GM21390 (cell line): ENCODE results near the gene PITPNM3.

Experiments used
- ATAC-seq: cut with Tn5 transposase; IDR thresholded peaks from one replicate; pipeline ENCODE4 v1.9.1; 2021; ENCODE audit not compliant: unreplicated experiment

PITPNM3 gene

DNA sequence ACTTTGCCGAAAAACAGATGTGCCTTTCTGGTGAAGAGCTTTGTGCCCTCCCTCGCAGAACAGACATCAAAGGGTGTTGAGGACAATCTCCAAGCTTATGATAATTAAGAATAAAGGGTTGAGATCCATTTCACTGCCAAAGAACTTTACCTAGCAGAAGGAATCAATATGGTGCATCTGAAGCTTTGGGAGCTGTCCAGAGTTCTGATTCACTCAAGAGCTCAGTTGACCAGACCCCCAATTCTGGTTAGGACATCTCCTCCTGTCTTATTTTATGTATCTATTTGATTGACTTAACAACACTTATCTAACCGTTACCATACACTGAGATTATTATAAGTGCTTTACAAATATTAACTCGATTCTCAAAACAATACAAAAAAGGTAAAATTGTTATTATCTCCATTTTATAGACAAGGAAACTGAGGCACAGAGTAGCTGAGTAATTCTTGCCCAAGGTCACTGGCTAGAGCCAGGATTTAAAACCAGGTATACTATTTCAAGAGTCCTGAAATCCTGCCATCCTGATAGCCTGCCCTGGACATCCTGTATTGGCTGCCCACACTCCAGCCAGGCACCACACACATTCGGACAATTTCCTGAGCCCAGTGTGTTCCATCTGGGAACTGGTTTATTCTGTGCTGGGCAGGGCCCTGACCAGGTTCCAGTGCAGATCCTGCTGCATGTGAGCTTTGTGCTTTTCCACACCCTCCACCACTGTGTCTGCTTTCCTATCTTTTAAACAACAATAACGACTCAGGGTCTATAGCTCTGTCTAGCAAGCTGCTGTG is 29.8 kb downstream of the PITPNM3 start:
- no peak for ATAC-seq

DNA sequence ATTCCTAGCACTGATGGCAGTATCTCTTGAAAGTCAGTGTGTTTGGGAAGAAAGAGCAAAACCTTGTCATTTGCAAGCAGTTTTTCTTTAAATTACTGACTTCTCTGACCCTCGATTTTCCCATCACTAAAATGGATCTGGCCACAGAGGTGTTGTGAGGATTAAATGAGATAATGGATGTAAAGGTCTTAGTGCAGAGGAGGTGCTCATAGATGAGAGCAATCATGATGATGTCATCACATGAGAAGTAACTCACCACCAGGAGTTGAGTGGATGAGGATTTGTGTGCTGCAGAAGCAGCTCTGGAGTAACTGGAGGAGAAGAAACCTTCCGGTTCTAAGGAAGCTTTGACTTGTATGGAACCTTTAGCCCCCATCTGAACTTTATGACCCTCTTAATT is 30.6 kb downstream of the PITPNM3 start:
- no peak for ATAC-seq

DNA sequence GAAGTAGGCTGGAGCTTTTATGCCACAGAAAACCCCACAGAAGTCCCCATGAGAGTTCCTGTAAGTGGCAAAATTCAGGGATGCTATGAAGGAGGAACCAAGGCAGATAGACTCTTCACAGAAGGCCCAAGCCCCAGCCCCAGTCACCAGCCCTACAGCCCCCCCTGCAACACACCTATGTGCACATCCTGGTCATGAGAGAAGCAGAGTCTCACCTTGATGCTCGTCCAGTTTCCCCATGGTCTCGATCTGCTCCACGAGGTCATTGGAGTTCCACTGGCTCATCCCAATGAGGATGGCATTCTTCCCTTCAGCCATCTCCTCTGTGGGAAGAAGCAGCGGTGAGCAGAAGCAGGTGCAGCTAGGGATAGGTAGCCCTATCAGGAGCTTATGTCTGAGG is 31.2 kb downstream of the PITPNM3 start:
- no peak for ATAC-seq

DNA sequence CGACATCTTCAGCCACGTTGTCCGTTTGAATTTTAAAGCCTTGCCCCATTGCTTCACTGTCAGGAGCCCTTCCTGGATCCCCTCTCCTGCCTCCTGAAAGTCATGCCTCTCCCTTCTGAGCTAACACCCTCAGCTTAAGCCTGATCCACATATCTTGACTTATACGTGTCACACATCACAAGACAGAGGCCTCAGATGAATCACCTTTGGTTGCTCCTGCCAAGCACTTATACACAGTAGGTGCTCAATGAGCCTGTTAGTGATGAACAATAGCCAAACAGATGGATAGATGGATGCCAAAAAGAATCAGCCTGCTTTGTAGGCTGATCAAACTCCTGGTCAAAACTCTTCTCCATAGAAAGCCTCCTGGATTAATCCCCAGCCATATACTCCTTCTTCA is 31.8 kb downstream of the PITPNM3 start:
- ATAC-seq: no peak

DNA sequence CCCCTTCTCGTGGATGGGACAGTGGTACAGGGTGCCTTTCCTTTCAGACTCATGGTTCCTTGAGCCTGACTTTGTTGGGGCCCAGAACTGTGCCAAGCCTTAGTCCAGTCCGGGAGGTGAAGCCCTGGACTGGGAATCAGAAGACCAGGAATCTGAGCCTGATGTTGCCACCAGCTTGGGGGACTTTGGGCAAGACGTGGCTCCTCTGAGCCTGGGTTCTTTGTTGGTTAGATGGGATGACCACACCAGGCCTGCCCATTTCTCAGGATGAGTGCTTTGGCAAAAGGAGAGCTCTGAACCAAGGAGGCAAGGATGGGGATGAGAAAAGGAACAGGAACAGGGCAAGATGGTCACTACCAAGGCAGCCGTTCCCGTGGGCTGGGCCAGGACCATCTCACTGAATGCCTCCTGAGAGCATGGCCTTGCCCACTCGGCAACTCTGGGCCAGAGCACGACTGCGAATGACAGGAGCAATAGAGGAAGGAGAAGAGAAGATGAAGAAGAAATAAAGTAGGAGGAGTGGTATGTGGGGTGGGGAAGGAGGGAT is 32.5 kb downstream of the PITPNM3 start:
- no peak for ATAC-seq

DNA sequence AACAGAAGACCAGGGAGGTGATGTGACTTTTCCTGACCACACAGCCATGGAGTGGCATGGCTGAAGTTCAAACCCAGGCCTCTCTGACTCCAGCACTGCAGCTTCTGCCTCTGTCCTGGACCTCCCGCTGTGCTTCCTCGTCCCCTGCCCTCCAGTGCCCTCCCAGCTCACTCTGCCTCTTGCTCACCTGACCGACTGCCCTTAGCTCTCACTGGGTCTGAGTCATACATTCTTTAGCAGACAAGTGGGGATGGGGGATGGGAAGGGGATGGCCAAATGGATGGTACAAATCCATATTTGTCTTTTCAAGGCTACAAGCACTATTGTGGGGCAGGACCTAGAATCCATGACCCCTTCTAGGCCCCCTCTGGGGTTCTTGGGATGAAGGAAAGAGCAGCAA is 33.0 kb downstream of the PITPNM3 start:
- no peak for ATAC-seq

DNA sequence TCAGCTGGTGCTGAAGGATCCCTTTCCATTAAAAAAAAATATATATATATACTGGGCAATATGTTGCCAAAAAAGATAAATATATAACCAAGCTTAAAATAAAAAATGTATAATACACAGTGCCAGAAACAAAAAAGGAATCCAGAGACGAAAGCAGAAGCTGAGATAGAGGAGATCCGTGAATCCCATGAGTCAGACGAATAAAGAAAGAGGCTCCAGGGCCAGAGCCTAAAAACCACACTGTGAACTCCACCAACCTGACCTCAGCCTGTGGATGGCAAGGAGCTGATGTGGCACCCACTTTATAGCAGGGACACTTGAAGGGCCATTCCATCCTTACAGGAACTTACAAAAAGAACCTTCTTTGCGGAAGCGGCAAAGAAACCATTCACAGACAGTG is 34.8 kb downstream of the PITPNM3 start:
- no peak for ATAC-seq

DNA sequence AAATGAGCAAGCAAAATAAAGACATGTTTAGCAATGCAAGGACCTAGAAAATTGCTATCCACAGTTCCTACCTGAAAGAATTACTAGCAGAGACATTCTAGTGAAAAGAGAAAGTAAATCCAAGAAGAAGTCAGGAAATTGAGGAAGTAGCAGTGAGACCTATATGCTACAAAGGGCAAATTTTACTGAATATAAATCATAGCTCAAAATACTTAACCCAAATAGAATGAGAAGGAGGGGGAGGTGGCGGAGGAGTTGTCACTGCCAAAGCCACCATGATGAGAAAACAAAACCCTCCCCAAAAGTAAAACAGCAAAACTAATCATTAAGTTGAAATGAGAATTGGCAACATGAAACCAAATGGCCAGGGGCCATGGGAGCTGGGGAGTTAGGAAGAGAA is 39.3 kb downstream of the PITPNM3 start:
- no peak for ATAC-seq

DNA sequence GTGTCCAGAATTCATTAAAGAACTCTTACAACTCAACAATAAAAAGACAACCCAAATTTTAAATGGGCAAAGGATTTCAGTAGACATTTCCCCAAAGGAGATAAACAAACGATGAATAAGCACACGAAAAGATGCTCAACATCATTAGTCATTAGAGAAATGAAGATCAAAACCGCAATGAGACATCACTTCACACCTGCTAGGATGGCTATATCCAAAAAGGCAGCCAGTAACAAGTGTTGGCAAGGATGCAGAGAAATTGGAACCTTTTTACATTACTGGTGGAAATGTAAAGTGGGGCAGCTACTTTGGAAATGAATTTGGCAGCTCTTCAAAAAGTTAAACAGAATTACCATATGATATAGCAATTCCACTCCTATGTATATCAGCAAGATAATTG is 42.0 kb downstream of the PITPNM3 start:
- no peak for ATAC-seq

DNA sequence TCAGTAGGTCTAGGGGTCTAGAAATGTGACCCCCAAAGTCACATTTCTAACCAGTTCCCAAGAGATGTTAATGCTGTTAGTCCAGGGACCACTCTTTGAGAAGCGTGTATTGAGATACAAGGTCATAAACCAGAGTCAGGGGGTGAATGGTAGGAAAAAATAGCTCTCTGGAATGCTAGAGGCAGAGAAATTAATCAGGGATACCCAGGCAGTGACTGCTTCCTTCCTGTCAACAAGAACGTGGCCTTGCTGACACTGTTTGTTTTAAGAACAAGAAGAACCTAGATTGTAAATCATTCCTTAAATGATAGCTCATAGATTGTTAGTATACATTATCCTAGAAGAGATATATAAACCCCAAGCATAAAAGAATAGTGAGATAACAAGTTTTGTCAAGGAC is 43.8 kb downstream of the PITPNM3 start:
- ATAC-seq: no peak

DNA sequence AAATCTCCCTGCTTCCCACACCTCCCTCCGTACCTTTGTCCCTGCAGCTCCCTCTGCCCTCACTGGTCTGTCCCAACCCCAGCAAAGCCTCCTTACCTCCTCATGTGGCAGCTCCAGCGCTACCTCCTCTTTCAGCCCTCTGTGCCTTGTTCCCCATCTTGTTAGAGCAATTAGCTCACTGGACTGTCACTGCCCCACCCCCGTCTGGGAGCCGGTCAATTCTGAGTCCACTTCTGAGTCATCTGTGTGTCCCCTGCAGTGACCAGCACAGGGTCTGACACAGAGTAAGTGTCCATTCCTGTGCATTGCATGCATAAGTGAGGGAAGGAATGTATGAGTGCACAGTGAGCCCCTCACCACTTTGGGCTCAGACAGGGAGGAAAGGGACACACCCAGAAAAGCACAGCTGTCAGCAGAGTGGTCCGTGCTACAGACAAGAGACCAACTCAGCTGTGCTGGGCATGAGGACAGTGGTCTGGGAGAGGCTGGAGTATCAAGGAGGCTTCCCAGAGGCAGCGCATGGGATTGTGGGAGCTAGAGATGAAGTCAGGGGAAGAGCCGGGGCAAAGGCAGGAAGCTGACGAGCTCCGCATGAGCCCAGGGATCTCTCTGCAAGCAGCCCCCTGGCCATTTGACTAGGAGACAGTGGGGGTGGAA is 45.9 kb downstream of the PITPNM3 start:
- ATAC-seq: no peak

DNA sequence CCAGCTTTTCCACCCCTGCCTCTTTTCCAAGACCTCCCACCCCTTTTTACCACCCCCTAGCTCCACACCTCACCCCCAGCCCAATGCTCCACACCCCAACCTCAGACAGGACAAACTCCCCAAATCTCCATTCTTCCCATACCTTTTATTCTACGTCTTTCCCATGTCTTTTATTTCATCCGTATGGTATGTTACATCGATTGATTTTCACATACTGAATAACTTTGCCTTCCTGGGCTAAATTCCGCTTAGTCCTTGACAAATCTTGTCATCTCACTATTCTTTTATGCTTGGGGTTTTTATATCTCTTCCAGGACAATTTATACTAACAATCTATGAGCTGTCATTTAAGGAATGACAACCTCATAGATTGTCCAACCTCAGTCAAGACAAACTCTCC is 46.4 kb downstream of the PITPNM3 start:
- ATAC-seq: no peak

DNA sequence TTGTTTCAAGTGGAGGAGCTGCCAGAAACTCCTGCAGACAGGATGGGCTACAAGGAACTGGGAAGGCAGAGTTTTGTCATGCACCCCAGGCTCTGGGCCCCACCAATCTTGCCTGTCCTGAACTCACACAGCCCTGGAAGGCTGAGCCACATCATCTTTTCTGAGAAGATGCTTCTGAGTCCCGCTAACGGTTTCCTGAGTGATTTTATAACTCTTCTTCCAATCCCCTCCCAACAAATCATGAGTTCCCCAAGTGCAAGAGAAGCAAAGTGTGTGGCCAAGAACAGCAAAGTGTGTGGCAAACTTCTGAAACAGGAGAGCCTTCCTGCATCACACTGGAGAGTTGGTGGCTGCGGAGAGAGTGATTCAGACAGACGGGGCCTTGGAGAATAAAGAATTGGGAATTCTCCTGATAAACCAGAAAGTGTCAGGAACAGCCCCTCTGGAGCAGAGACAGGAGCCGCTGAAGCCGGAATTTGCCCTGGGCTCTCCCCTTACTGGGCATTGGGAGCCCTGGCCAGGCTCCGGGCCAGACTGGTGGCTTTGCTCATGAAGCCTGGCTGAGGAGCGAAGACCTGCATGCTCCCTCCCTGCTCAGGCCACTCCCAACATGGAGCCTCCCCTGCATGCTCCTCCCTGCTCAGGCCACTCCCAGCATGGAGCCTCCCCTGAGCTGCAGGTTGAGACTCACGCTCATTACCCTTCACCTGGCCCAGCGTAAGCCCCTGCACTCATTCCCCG is 47.2 kb downstream of the PITPNM3 start:
- ATAC-seq: no peak

DNA sequence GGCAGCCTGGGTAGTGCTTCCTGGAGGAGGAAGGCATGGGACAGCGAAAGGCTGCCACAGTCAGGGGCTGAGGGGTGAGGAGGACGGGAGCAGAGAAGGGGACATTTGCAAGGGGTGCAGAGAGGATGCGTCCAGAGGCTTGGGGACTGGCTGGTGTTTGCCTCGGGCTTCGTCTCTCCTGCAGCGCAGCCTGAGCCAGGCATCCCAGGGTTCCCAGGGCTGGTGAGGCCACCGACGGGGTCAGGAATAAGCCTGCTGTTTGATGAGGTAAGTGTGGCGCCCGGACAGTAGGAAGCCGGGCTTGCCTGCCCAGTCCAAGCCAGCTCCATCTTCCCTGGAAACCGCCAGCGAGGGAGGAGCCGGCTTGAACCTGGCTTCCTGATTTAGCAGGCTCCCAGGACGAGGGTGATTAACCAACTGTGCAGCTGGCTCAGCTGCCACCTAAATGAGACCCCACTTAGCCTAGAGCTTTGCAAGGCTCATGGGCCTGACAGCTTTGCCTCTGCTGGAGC is 47.8 kb downstream of the PITPNM3 start:
- no peak for ATAC-seq

DNA sequence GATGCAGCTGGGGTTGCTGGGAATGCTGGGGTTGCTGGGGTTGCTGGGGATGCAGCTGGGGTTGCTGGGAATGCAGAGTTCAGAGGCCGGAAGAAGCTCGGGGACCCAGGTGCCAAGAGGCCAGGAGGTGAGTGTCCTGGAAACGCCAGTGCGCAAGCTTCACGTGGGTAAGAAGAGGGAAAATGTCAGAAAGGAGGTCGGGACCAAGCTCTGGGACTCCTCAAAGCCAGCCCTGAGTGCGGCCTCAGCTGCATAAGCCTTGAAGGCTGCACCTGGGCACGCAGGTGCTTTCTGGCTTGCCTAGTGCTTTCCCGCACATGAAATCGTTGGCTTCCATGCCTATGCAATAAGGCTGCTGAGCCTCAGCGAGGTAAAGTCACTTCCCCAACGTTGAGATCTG is 48.3 kb downstream of the PITPNM3 start:
- no peak for ATAC-seq

DNA sequence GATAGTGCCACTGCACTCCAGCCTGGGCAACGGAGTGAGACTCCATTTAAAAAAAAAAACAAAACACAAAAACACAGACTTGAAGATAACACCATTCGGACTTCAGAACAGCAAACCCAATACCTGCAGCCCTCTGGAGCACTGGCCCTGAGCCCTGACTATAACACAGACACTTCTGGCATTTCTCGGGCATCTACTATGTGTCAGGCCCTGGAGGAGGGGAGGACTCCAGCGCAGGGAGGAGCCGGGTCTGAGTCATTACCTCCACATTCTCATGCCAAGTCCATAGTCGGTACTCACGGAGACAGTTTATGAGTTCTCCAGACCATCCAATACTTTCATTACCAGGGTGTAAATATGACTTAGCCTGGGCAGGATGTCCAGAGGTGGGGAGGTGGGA is 48.8 kb downstream of the PITPNM3 start:
- ATAC-seq: no peak

DNA sequence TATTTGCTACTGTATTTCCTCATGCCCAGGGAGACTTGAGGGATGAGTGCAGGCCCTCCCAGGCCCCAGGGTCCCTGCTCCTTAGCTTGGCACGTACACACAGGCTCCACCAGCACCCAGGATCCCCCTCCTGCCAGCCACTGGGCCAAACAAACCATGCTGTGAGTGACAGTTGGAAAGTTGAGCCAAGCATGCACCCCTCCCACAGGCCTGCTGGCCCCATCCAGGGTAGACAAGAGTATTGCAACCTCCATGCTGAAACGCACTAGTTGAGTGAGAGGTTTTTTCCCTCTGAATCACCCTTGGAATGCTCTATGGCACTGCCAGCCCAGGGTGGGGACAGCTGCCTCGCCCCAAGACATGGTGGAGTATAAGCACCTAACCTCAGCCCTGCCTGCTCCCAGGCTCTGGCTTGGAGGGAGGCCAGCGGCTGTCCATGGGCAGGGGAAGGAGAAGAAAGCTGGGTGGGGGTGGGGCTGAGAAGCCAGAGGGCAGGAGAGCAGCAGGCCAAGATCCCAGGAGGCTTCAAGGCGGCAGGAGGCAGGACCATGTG is 49.6 kb downstream of the PITPNM3 start:
- no peak for ATAC-seq

DNA sequence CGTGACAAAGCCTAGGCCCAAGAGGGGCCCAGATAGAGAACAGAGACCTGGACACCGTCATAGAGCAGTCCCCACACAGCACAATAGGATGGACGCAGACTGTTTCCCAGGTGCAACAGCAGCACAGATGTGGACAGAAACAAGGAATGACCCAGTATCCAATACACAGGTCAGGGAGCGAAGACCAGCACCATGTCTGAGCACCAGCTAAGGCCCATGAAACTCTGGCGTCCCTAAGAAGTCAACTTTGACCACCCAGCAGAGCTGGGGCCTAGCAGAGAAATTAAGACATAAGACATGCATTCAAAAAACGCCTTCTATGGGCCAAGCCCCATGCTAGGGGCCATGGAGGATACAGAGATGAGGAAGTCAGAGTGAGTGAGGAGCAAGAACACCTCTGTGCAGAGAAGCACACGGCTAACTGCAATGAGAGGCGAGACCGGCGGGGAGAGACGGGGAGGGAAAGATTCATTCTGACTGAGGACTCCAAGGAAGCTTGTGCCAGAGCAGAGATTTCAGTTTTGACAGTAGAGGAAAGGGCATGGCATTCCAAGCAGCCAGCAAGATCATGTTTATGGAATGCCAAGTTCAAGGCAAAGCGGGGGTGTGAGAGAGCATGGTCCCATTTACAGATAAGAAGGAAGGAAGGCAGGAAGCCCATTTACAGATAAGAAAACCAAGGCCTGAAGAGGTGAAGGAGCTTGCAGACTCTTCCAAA is 50.8 kb downstream of the PITPNM3 start:
- ATAC-seq: no peak

DNA sequence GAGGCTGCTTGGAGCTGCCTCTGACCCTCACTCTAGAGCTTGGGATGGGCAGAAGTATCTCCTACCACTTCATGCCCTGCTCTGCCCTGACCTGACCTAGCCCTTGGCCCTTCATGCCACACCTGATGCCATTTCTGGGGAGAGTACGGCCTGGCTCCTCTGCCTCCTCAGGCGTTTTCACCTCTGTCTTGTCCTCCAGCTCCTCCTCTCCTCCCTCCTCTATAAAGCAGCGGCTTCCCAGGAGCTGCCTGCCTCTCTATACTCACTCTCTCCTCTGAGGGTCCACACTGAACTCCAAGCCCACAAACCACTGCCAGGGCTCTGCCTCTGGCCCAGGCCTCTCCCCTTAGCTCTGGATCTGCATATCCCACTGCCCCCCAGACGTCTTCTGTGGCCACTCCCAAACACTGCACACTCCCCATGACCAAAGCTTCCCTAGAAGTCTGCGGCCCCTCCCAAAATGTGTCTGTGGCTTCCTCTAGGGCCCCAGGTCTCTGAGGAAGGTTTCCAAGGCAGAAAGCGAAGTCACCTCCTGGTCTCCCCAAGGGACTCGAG is 52.6 kb downstream of the PITPNM3 start:
- ATAC-seq: no peak

DNA sequence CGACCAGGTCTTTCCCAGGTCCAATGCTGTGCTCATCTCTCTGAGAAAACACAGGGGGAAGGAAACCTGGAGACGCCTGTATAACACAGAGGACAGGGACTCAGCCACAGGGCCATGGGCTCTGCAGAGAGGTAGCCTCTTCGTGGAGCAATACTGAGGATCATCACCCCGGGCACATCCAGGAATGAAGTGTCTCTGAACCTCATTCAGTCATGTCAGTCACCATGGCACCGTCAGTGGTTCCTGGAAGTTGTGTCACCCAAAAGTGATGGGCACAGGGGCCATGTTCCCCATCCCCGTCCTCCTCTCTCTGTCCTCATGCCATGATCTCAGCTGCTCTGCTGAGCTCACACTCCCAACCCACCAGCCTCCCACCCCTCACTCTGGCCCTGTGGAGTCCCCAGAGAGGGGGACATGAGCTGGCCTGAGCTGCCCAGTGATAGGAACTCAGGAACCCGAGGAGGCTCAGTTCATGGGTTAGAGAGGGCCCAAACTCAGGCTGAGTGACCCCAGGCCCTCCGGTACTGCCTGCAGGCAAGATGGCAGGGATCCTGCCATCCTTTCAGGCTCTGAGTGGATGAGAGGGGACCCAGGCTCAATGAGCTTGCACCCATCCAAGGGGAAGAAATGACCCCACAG is 53.4 kb downstream of the PITPNM3 start:
- ATAC-seq: no peak
